GM10248 (cell line): ENCODE data around the gene SHROOM2.
"Not testable (repeated sequence)": the region's sequence is repeated elsewhere in the genome, so short reads cannot be mapped to it uniquely, and the experiment has no call there.

Experiments
- CTCF ChIA-PET: fragments of 300-600 bp; sonication (Branson Sonifier 250); formaldehyde crosslinking; extraction: SDS; loops from one replicate; lab custom pipeline; 2021; ENCODE audit warnings: antibody characterized with exemption; lab: Yijun Ruan, JAX
- POLR2A ChIA-PET: fragments of 350-650 bp; sonication (Branson Sonifier 250); formaldehyde crosslinking; extraction: SDS; loops from one replicate; lab custom pipeline; 2020; ENCODE audit warnings: antibody characterized with exemption; lab: Yijun Ruan, JAX
- DNase-seq: peaks from one replicate; pipeline ENCODE4 v3.0.0; 2012; ENCODE audit errors: extremely low spot score
- TF ChIP-seq, protein P1 (sequence below): IDR thresholded peaks from 2 replicates; pipeline ENCODE4 v1.5.1; 2012; ENCODE audit warnings: mild to moderate bottlenecking, low read depth; ENCODE audit errors: extremely low read depth, missing control alignments, control extremely low read depth

The SHROOM2 gene

DNA sequence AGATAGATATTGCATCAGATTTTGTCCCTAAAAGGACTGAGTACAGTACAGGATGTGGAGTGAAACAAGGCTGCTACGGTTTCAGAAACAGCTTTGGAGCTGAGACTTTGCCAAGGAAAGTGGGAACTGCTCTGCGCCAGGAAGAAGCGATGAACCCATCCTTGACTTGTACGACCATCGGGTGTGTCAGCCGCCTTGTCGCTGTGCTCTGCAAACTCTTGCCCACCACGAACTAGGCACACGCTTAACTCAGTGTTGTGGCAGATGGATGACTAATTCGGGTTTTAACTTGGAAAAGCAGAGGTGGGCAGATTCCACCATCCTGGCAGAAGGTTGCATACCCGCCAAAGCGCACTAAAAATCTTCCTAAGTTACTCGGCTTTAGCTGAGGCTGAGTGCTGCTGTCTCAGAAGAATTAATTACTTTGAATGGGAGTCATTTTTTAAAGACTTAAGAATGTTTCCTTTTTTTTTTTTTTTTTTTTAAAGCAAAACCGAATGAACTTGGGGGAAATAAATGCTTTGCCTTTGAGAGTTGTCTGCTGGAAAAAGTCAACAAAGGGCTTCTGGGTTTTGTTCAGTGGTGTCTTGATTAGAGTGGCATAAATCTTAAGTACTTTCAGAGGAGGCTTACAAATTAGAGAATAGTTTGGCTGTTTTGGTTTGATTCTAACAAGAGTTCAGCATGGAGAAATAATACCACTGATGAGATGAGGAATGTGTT is 69.5 kb downstream of the SHROOM2 start:
- no peak for DNase-seq
- CTCF ChIA-PET = interaction anchor here (0.7 to 1.0 kb wide), 2 partner anchors 13 to 269 kb away, joined by 3 read pairs; no protein-coding TSS in a partner anchor
- POLR2A ChIA-PET = no interaction called here
- TF ChIP-seq, protein P1, sequence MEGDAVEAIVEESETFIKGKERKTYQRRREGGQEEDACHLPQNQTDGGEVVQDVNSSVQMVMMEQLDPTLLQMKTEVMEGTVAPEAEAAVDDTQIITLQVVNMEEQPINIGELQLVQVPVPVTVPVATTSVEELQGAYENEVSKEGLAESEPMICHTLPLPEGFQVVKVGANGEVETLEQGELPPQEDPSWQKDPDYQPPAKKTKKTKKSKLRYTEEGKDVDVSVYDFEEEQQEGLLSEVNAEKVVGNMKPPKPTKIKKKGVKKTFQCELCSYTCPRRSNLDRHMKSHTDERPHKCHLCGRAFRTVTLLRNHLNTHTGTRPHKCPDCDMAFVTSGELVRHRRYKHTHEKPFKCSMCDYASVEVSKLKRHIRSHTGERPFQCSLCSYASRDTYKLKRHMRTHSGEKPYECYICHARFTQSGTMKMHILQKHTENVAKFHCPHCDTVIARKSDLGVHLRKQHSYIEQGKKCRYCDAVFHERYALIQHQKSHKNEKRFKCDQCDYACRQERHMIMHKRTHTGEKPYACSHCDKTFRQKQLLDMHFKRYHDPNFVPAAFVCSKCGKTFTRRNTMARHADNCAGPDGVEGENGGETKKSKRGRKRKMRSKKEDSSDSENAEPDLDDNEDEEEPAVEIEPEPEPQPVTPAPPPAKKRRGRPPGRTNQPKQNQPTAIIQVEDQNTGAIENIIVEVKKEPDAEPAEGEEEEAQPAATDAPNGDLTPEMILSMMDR = no peak

DNA sequence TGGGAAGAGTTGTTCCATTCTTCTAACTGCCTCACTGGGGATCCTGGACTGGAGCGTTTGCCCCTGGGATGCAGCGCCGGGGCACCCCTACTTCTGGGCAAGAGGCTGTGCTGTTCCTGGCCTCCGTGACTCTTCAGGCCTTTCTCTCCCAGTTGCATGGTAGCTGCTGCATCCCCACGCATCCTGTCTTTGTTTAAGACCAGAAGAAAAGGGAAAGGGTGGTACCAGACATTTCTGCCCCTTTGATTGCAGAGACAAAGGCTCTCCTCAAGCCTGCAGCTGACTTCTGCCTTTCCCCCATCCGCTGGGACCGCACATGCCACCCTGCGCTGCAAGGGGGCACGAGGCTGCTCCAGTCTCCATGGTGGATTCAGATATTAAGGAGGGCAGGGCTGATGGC is 70.4 kb downstream of the SHROOM2 start:
- no peak for DNase-seq
- POLR2A ChIA-PET = no interaction called here
- CTCF ChIA-PET = no interaction called here
- TF ChIP-seq, protein P1 = no peak

DNA sequence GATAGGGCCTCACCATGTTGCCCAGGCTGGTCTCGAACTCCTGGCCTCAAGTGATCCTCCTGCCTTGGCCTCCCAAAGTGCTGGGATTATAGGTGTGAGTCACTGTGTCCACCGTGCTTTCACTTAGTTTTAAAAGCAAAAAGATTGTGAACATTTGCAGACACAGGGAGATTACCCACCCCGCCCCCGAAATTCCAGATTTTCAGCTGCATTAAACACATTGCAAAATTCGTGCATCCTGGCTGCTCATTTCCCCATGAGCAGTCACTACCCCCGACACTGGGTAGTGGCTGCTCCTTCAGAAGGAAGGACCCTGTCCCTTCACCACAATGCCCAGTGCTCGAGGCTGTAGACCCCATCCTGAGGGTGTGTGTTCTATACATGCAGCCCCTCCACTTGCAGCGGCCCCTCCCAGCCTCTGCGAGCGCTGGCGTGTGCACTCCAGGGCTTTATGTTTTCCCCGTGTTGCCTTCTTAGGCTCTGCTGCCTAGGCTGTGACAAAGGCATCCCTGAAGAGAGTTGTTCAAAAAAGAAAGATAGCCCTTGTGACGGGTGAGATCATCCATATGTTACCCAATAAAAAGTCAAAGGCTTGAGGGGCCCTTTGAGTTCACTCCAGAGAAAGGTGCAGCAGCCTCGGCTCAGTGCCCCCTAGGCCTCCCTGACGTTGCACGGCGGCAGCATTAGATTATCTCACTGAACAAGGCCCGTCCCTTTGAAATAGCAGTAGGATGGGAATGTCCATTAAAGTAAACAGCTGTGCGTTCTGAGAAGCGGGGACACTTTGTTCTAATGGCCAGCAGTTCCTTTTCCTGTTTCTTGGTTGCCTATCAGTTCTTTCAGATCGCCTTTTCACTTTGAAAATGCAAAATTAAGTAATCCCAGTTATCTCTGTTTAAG is 71.6 kb downstream of the SHROOM2 start:
- no peak for DNase-seq
- POLR2A ChIA-PET = no interaction called here
- TF ChIP-seq, protein P1 = no peak
- CTCF ChIA-PET = no interaction called here

DNA sequence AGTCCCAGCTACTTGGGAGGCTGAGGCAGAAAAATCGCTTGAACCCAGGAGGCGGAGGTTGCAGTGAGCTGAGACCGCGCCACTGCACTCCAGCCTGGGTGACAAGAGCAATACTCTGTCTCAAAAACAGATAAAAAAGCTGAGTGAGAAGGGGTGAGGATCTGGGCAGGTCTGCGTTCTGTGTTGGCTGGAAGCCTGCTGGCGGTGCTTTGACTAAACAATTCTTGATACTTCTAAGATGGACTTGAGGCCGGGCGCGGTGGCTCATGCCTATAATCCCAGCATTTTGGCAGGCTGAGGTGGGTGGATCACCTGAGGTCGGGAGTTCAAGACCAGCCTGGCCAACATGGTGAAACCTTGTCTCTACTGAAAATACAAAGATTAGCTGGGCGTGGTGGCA is 72.5 kb downstream of the SHROOM2 start:
- CTCF ChIA-PET, DNase-seq, POLR2A ChIA-PET: not testable (repeated sequence)

DNA sequence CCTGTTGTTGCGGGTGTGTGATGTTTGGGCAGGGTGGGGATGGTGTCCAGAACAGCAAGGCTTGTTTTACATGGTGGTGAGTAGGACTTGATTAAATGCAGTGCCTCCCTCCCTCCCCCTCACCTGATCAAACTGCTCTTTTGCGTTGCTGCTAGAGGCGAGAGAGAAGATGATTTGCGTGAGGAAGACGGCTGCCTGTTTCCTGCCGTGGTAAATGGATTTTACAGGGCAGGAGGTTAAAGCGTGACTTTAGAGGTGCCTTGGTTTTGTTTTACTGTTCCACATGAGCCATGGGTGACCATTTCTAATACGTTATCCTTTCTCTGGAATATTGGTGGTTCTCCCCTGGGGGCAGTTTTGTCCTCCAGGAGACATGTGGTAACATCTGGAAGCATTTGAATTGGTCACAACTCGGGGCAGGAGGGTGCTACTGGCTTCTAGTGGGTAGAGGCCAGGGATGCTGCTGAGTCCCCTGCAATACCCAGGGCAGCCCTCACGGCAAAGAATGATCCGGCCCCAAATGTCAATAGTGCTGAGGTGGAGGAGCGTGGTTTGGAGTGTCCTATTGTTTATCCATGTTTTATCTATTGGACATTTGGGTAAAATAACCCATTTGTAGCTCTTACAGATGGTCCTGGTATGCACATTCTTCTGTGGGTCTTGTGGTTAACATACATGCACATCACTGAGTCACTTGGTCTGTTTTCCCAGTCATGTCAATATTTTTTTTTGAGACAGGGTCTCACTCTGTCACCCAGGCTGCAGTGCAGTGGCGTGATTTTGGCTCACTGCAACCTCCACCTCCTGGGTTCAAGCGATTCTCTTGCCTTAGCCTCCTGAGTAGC is 73.7 kb downstream of the SHROOM2 start:
- CTCF ChIA-PET = no interaction called here
- POLR2A ChIA-PET = no interaction called here
- TF ChIP-seq, protein P1 = no peak
- no peak for DNase-seq

DNA sequence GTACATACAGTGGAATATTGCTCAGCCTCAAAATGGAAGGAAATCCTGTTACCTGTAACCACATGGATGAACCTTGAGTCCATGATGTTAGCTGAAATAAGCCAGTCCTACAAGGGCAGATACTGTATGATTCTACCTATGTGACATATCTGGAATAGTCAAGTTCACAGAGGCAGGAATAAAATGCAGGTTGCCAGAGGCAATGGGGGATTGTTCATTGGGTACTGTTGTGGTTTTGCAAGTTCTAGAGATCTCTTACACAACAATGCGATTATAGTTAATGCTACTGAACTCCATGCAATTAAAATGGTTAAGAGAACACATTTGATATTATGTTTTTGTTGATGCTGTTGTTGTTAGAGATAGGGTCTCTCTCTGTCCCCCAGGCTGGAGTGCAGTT is 74.6 kb downstream of the SHROOM2 start:
- DNase-seq = no peak
- POLR2A ChIA-PET = no interaction called here
- CTCF ChIA-PET = interaction anchor here (2.3 kb wide), 1 partner anchor 259 kb away, joined by 9 read pairs; no protein-coding TSS in a partner anchor
- TF ChIP-seq, protein P1 = no peak
